ENCODE results near the gene SLAMF8. TPM values are rescaled to one million over a fixed set of nuclear protein-coding genes. Genes with fewer than 3 reads are reported as not detected.

Gene SLAMF8
- total and polyA plus RNA-seq, 2 of the 8 experiments (the other 6 are each of a cell fraction or from before 2014, with no cell fraction given) = not detected

GRCh38 chr1:159839116-159839849 lies 12.6 kb downstream of the SLAMF8 start (continued):
- TF ChIP-seq JUN (IDR thresholded peaks at IDR 0.05; ENCODE audit: low read depth, low read length) = no peak
- TF ChIP-seq E2F6 (IDR thresholded peaks at IDR 0.05) = no peak
- TF ChIP-seq SP4 (IDR thresholded peaks at IDR 0.05; ENCODE audit: low read length) = no peak
- TF ChIP-seq RFX5 (IDR thresholded peaks at IDR 0.05; ENCODE audit: borderline replicate concordance, low read depth, low read length) = no peak
